CD14-positive monocyte (primary cell): Measurements from ENCODE around the gene PHOSPHO1. TPM values are rescaled to one million over a fixed set of nuclear protein-coding genes. Genes with fewer than 3 reads are reported as not detected.
A peak's percentile ranks its signal among the peaks of the same experiment; 100 is the strongest.

Experiments
- DNase-seq, 3 donors: peaks; one replicate each; pipeline ENCODE4 v3.0.0-alpha.2; 2011 to 2022
- H2AFZ ChIP-seq: 2 replicates; pipeline ENCODE4 v1.6.0; 2012; ENCODE audit warnings: mild to moderate bottlenecking, low read depth, low read length, inconsistent platforms; ENCODE audit not compliant: insufficient read depth, poor library complexity, severe bottlenecking
- H3K27ac ChIP-seq, 2 donors: 1 replicate in 1 of 2; 2 replicates in 1 of 2; pipeline ENCODE4 v1.5.1; 2012 to 2013; ENCODE audit warnings: low read length in 2 of 2, control low read depth in 1 of 2, inconsistent platforms in 1 of 2, low read depth in 1 of 2, mild to moderate bottlenecking in 1 of 2
- H3K27me3 ChIP-seq, 2 donors: one replicate each; pipeline versions ENCODE4 v1.6.0 to v1.6.1; 2011 to 2013; ENCODE audit warnings: low read length in 2 of 2; ENCODE audit not compliant: control insufficient read depth in 2 of 2, insufficient read depth in 2 of 2
- H3K36me3 ChIP-seq, 2 donors: replicated peaks in 1 of 2; 1 replicate in 1 of 2; 2 replicates in 1 of 2; pipeline versions ENCODE4 v1.5.1 to v1.6.1; 2012 to 2013; ENCODE audit warnings: low read length in 2 of 2, control low read depth in 1 of 2, inconsistent platforms in 1 of 2, mild to moderate bottlenecking in 1 of 2; ENCODE audit not compliant: insufficient read depth in 2 of 2, control insufficient read depth in 1 of 2
- H3K4me1 ChIP-seq, 2 donors: 1 replicate in 1 of 2; 2 replicates in 1 of 2; pipeline versions ENCODE4 v1.5.1 to v1.6.1; 2012 to 2013; ENCODE audit warnings: low read length in 2 of 2, control low read depth in 1 of 2, inconsistent platforms in 1 of 2, mild to moderate bottlenecking in 1 of 2, moderate library complexity in 1 of 2; ENCODE audit not compliant: insufficient read depth in 2 of 2, control insufficient read depth in 1 of 2
- H3K4me2 ChIP-seq: replicated peaks from 2 replicates; pipeline ENCODE3; 2012; ENCODE audit warnings: low read length, moderate library complexity, mild to moderate bottlenecking; ENCODE audit not compliant: poor library complexity, severe bottlenecking; ENCODE audit errors: extremely low read depth
- H3K4me3 ChIP-seq, 3 experiments: fragments of 200-600 bp in 1 of 3; sonication (generic) in 1 of 3; replicated peaks in 1 of 3; 1 replicate in 2 of 3; 2 replicates in 1 of 3; pipeline ENCODE4 v1.5.1; 2011 to 2013; ENCODE audit warnings: low read length in 3 of 3, mild to moderate bottlenecking in 3 of 3, control low read depth in 2 of 3, low read depth in 2 of 3, inconsistent platforms in 1 of 3, moderate library complexity in 1 of 3
- H3K79me2 ChIP-seq: 2 replicates; pipeline ENCODE4 v1.6.0; 2012; ENCODE audit warnings: mild to moderate bottlenecking, control low read depth, inconsistent platforms, low read length, moderate library complexity; ENCODE audit not compliant: insufficient read depth
- H3K9ac ChIP-seq: 2 replicates; pipeline ENCODE4 v1.6.0; 2017; ENCODE audit warnings: low read length, mild to moderate bottlenecking; ENCODE audit not compliant: insufficient read depth, poor library complexity, severe bottlenecking
- H3K9me3 ChIP-seq, 2 donors: replicated peaks in 1 of 2; 1 replicate in 1 of 2; 2 replicates in 1 of 2; pipeline versions ENCODE4 v1.5.1 to v1.6.1; 2012 to 2013; ENCODE audit warnings: low read length in 2 of 2, control low read depth in 1 of 2; ENCODE audit not compliant: control insufficient read depth in 1 of 2, insufficient read depth in 1 of 2
- H4K20me1 ChIP-seq: 2 replicates; pipeline ENCODE4 v1.6.0; 2012; ENCODE audit warnings: mild to moderate bottlenecking, low read length, control low read depth, moderate library complexity; ENCODE audit not compliant: insufficient read depth
- H3K27ac Mint-ChIP-seq, 7 donors: one replicate each; pipeline ENCODE4 v1.8.0; 2020; ENCODE audit warnings: mild to moderate bottlenecking in 7 of 7, mixed read lengths in 7 of 7, moderate library complexity in 6 of 7, inconsistent platforms in 2 of 7
- H3K27me3 Mint-ChIP-seq, 3 donors: one replicate each; pipeline ENCODE4 v1.8.0; 2021 to 2022; ENCODE audit warnings: low read depth in 3 of 3, mild to moderate bottlenecking in 3 of 3, mixed read lengths in 3 of 3, moderate library complexity in 3 of 3, inconsistent platforms in 1 of 3
- H3K36me3 Mint-ChIP-seq, 2 donors: one replicate each; pipeline ENCODE4 v1.8.0; 2020; ENCODE audit warnings: mixed read lengths in 2 of 2, inconsistent platforms in 1 of 2, mild to moderate bottlenecking in 1 of 2
- H3K4me1 Mint-ChIP-seq: one replicate; pipeline ENCODE4 v1.8.0; 2020; ENCODE audit warnings: mild to moderate bottlenecking, mixed read lengths
- H3K4me3 Mint-ChIP-seq, 2 donors: one replicate each; pipeline ENCODE4 v1.8.0; 2020; ENCODE audit warnings: mild to moderate bottlenecking in 2 of 2, mixed read lengths in 2 of 2, moderate library complexity in 1 of 2
- H3K9me3 Mint-ChIP-seq, 7 donors: one replicate each; pipeline ENCODE4 v1.8.0; 2020 to 2022; ENCODE audit warnings: mixed read lengths in 7 of 7, mild to moderate bottlenecking in 6 of 7, moderate library complexity in 6 of 7, inconsistent platforms in 2 of 7
- WGBS: methylation state at CpG from one replicate; pipeline ENCODE4 v1.1.5; 2013; ENCODE audit warnings: missing lambda C conversion rate; ENCODE audit not compliant: insufficient coverage; 5-methylcytosine and 5-hydroxymethylcytosine counted together
- intact Hi-C, 2 donors: fragments of 100-400 bp; cut with micrococcal nuclease; formaldehyde crosslinking; loops; one replicate each; pipeline versions ENCODE4 v1.15.0 to v1.15.1; 2023
- polyA plus RNA-seq, 3 donors: library from polyadenylated mRNA; depleted of rRNA in 1 of 3; unstranded in 2 of 3; stranded (reverse) in 1 of 3; fragments of 300-500 nt in 2 of 3; fragments of >200 nt in 1 of 3; fragmentation: Illumina TruSeq in 2 of 3; gene quantifications; 1 replicate in 2 of 3; 2 replicates in 1 of 3; pipeline ENCODE4 v1.2.3, GENCODE V29; 2012 to 2021
- TF ChIP-seq, protein P1 (sequence below): fragments of 200-600 bp; IDR thresholded peaks from one replicate; pipeline ENCODE4 v1.8.0; 2022; ENCODE audit warnings: antibody characterized with exemption, mild to moderate bottlenecking

PHOSPHO1 gene
- polyA plus RNA-seq, 3 donors = 0.51 to 1.4 (median 0.61) TPM

GRCh38 chr17:49216482-49216881, 14.1 kb downstream of the PHOSPHO1 start:
- intact Hi-C loops = no loop called here
- TF ChIP-seq, protein P1, sequence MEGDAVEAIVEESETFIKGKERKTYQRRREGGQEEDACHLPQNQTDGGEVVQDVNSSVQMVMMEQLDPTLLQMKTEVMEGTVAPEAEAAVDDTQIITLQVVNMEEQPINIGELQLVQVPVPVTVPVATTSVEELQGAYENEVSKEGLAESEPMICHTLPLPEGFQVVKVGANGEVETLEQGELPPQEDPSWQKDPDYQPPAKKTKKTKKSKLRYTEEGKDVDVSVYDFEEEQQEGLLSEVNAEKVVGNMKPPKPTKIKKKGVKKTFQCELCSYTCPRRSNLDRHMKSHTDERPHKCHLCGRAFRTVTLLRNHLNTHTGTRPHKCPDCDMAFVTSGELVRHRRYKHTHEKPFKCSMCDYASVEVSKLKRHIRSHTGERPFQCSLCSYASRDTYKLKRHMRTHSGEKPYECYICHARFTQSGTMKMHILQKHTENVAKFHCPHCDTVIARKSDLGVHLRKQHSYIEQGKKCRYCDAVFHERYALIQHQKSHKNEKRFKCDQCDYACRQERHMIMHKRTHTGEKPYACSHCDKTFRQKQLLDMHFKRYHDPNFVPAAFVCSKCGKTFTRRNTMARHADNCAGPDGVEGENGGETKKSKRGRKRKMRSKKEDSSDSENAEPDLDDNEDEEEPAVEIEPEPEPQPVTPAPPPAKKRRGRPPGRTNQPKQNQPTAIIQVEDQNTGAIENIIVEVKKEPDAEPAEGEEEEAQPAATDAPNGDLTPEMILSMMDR = no peak
- Histone ChIP-seq H3K27ac (peak overlapping the region; percentile 97 to 99), H3K4me1 (peaks cover 87 to 91% of the 10 kb centered on the region in 2 donors), H3K9ac (peak overlapping the region; percentile 33), H3K9me3 (no peaks in the 10 kb centered on the region), H3K4me2 (peak overlapping the region; percentile 67), H3K79me2 (peaks cover 32% of the 10 kb centered on the region), H3K27me3 (no peaks in the 10 kb centered on the region), H4K20me1 (peaks cover 17% of the 10 kb centered on the region), H2AFZ (no peak overlapping the region), H3K4me3 (peak overlapping the region in 1 of 3 experiments; percentile 72), H3K36me3 (peaks cover 3 to 6% of the 10 kb centered on the region in 2 donors)
- 77% methylated on average over 9 of the region's 13 CpGs for WGBS
- Mint-ChIP-seq H3K4me3 (peak overlapping the region; percentile 52 to 79), H3K9me3 (peaks cover 0 to 2% (median 0%) of the 10 kb centered on the region in 7 donors), H3K27me3 (peaks cover 0 to 3% (median 2%) of the 10 kb centered on the region in 3 donors), H3K36me3 (peaks cover 23 to 43% of the 10 kb centered on the region in 2 donors), H3K4me1 (peaks cover 83% of the 10 kb centered on the region), H3K27ac (peak overlapping the region; percentile 95 to 100 (median 99))
- no peak for DNase-seq

DNA sequence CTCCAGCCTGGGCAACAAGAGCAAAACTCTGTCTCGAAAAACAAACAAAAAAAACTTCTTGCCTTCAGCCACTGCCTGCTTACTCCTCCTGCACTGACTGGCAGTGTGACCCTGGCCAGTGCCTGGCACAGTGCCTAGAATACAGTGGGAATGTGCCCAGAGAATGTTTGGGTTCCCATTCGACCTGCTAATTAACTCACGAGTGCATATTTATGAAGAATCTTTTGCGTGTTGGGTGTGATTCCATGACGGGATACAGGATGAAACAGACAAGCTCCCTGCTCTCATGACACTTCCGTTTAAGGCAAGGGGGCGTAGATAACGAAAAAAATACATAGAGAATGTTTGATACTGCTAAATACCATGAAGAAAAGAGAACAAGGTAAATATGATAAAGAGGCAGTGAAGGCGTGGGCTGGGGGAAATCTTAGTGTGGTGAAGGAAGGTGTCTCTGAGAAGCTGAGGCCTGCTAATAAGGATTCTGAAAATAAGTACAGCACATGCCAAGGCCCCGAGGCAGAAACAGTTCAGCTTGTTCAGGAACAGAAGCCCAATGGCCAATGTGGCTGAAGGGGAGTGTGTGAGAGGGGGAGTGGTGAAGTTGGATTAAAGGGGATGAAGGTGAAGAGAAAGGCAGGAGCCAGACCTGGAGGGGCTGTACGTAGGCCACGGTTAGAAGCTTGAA, 15.8 kb downstream of the PHOSPHO1 start:
- Histone ChIP-seq H3K9me3 (no peaks in the 10 kb centered on the region), H2AFZ (no peak overlapping the region), H3K27ac (peak overlapping the region; percentile 97 to 99), H4K20me1 (peaks cover 17% of the 10 kb centered on the region), H3K79me2 (peaks cover 43% of the 10 kb centered on the region), H3K4me1 (peaks cover 97 to 100% of the 10 kb centered on the region in 2 donors), H3K36me3 (no peaks in the 10 kb centered on the region), H3K4me3 (peak overlapping the region in 1 of 3 experiments; percentile 72), H3K9ac (no peak overlapping the region), H3K27me3 (no peaks in the 10 kb centered on the region), H3K4me2 (peak overlapping the region; percentile 67)
- TF ChIP-seq, protein P1 = no peak
- peaks cover 0 to 2% (median 0%) of the 10 kb centered on the region in 7 donors for H3K9me3 Mint-ChIP-seq
- no peak for DNase-seq
- intact Hi-C loops = no loop called here
- H3K27ac Mint-ChIP-seq = peak overlapping the region in 6 of 7 donors; percentile 70 to 99 (median 87)
- WGBS = 88% methylated on average over 7 of the region's 12 CpGs
- peaks cover 24 to 36% of the 10 kb centered on the region in 2 donors for H3K36me3 Mint-ChIP-seq
- H3K4me1 Mint-ChIP-seq = peaks cover 93% of the 10 kb centered on the region
- peak overlapping the region; percentile 67 to 84 for H3K4me3 Mint-ChIP-seq
- H3K27me3 Mint-ChIP-seq = peaks cover 0 to 3% (median 2%) of the 10 kb centered on the region in 3 donors
